Measurements from ENCODE around the gene CEP112. TPM values are rescaled to one million over a fixed set of nuclear protein-coding genes. Genes with fewer than 3 reads are reported as not detected.
"Not testable (repeated sequence)": the region's sequence is repeated elsewhere in the genome, so short reads cannot be mapped to it uniquely, and the experiment has no call there.

Gene CEP112
- total RNA-seq, 1 donor from 2014 or later = 3.8 TPM

DNA sequence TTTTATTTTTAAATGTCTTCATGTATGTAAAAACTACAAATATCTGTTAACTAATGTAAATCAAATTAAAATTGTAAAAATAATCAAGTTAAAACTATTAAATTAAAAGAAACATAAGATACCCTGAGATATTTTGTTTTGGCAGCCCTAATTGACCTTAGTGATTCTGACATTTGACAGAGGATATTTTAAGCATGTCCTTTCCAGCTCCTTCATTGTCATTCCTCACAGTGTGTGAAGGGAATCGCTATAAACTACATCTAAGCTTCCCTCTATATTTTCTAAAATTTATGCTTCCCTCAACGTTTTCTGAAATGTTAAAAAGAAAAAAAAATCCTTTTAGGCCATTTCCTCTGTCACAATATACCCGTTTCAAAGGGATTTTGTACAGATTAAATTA is 20.2 kb downstream of the CEP112 start:
- Mint-ChIP-seq H3K4me1 (no peaks in the 10 kb centered on the region), H3K4me3 (no peak overlapping the region), H3K27ac (no peak overlapping the region), H3K9me3 (no peaks in the 10 kb centered on the region), H3K36me3 (ENCODE audit: low read depth) (no peaks in the 10 kb centered on the region), H3K27me3 (no peaks in the 10 kb centered on the region)
- no peak for ATAC-seq (ENCODE audit: low read depth)
- ChIA-PET POLR2A (no interaction called here), CTCF (no interaction called here)
- no peak for DNase-seq
- TF ChIP-seq CTCF (IDR thresholded peaks at IDR 0.05) = no peak
- intact Hi-C loops (cut with micrococcal nuclease) = no loop called here

DNA sequence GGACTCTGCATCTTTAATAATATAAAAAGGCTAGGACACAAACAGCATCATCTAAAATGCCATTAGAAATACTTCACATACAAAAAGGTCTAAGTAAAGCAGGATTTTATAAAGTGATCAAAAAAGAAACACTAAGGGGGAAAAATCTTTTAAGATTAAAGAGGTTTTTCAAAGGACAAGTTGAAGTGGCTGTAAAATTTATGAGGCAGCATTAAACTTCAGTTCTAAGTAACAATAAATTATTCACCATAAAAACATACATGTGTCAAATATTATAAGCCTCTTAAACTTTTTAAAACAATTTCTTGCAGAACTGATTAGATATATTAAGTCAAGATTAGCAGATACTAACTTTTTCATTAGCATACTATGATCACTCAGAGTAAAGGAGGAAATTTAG is 20.8 kb downstream of the CEP112 start:
- Mint-ChIP-seq H3K9me3 (no peaks in the 10 kb centered on the region), H3K4me3 (no peak overlapping the region), H3K27me3 (no peaks in the 10 kb centered on the region), H3K27ac (no peak overlapping the region), H3K36me3 (ENCODE audit: low read depth) (no peaks in the 10 kb centered on the region), H3K4me1 (no peaks in the 10 kb centered on the region)
- POLR2A ChIA-PET = no interaction called here
- TF ChIP-seq CTCF (IDR thresholded peaks at IDR 0.05) = no peak
- DNase-seq = no peak
- ATAC-seq (ENCODE audit: low read depth) = no peak
- CTCF ChIA-PET = no interaction called here
- intact Hi-C loops (cut with micrococcal nuclease) = no loop called here

DNA sequence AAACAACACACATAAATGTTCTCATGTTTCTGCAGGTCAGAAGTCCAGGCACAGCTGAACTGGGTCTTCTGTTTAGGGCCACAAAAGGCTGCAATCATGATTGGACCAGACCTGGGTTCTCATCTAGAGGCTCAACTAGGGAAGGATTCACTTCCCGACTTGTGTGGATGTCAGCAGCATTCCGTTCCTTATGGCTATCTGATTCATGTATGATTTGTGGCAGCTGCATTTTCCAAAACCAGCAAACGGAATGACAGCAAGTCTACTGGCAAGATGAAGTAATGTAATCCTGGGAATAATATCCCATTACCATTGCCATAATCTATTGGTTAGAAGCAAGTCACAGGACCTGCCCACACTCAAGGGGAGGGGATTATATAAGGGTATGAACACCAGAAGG is 22.1 kb downstream of the CEP112 start:
- CTCF ChIA-PET = no interaction called here
- Mint-ChIP-seq H3K27ac (no peak overlapping the region), H3K36me3 (ENCODE audit: low read depth) (no peaks in the 10 kb centered on the region), H3K4me3 (no peak overlapping the region), H3K4me1 (no peaks in the 10 kb centered on the region), H3K27me3 (no peaks in the 10 kb centered on the region), H3K9me3 (no peaks in the 10 kb centered on the region)
- no peak for DNase-seq
- POLR2A ChIA-PET = interaction anchor here (0.5 kb wide), 1 partner anchor 879 kb away, joined by 3 read pairs; no protein-coding TSS in a partner anchor
- no peak for TF ChIP-seq CTCF (IDR thresholded peaks at IDR 0.05)
- intact Hi-C loops (cut with micrococcal nuclease) = loop anchor here (10.0 kb wide), 1 partner anchor 1205 kb away; no protein-coding TSS in a partner anchor
- no peak for ATAC-seq (ENCODE audit: low read depth)

DNA sequence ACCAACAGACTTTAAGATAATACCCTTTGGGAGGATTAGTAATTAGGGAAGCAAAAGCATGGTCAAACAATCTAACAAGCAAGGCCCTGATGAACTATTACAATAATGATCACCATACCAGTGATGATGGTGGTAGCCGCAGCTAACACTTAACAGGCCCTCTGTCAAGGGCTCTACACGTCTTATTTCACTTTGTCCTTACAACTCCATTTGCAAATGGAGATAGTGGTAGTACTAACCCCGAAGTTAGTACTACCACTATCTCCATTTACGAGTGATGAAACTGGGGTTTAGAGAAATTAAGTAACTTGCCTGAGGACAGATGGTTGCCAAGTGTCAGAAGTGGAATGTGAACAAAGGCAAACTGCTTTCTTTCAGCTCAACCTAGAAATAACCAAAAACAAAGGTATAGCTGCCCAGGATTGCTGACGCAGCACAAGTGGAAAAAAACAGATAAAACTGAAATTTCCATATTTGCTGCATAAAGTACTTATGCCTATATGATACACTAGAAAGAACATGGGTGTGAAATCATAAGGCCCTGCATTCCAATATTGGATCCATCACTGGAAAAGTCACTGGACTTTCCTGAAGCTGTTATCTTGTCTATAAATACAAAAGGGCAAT is 24.6 kb downstream of the CEP112 start:
- POLR2A ChIA-PET = no interaction called here
- Mint-ChIP-seq H3K9me3 (no peaks in the 10 kb centered on the region), H3K4me1 (no peaks in the 10 kb centered on the region), H3K27ac (no peak overlapping the region), H3K36me3 (ENCODE audit: low read depth) (no peaks in the 10 kb centered on the region), H3K4me3 (no peak overlapping the region), H3K27me3 (no peaks in the 10 kb centered on the region)
- DNase-seq (no peak), ATAC-seq (ENCODE audit: low read depth) (no peak)
- intact Hi-C loops (cut with micrococcal nuclease) = loop anchor here (2.0 to 10.0 kb wide), 2 partner anchors 1203 to 1391 kb away; no protein-coding TSS in a partner anchor
- TF ChIP-seq CTCF (IDR thresholded peaks at IDR 0.05) = no peak
- CTCF ChIA-PET = interaction anchor here (4.5 to 5.3 kb wide), 2 partner anchors 873 to 935 kb away, joined by 29 to 44 read pairs; no protein-coding TSS in a partner anchor

GRCh38 chr17:66165537-66166123 is 26.3 kb downstream of the CEP112 start:
- ATAC-seq (ENCODE audit: low read depth) (no peak), DNase-seq (no peak)
- Mint-ChIP-seq H3K27ac (no peak overlapping the region), H3K36me3 (ENCODE audit: low read depth) (no peaks in the 10 kb centered on the region), H3K4me1 (no peaks in the 10 kb centered on the region), H3K4me3 (no peak overlapping the region), H3K27me3 (no peaks in the 10 kb centered on the region), H3K9me3 (no peaks in the 10 kb centered on the region)
- intact Hi-C loops (cut with micrococcal nuclease) = loop anchor here (1.0 to 10.0 kb wide), 3 partner anchors 934 to 1389 kb away; no protein-coding TSS in a partner anchor
- POLR2A ChIA-PET = no interaction called here
- TF ChIP-seq CTCF (IDR thresholded peaks at IDR 0.05) = peak; percentile 84
- CTCF ChIA-PET = interaction anchor here (0.6 to 5.3 kb wide), 5 partner anchors 11 to 934 kb away, joined by 3 to 44 read pairs (median 4); no protein-coding TSS in a partner anchor

GRCh38 chr17:66155055-66155454 is 36.9 kb downstream of the CEP112 start:
- intact Hi-C loops (cut with micrococcal nuclease); H3K27ac Mint-ChIP-seq; H3K4me3 Mint-ChIP-seq; DNase-seq; H3K27me3 Mint-ChIP-seq; H3K4me1 Mint-ChIP-seq; H3K36me3 Mint-ChIP-seq (ENCODE audit: low read depth); ATAC-seq (ENCODE audit: low read depth): not testable (repeated sequence)
- POLR2A ChIA-PET = interaction anchor here (0.7 kb wide), 1 partner anchor 22 kb away, joined by 5 read pairs; no protein-coding TSS in a partner anchor
- peaks cover 10% of the 10 kb centered on the region for H3K9me3 Mint-ChIP-seq
- CTCF ChIA-PET = interaction anchor here (1.2 kb wide), 1 partner anchor 11 kb away, joined by 4 read pairs; no protein-coding TSS in a partner anchor

Measured in activated B cell treated with CpG ODN at 0.5 μM for 24 hours (primary cell).